SK-N-MC (cell line): Measurements from ENCODE around the gene ATP6V1C2.

ENCODE experiments used
- DNase-seq: peaks from one replicate; pipeline ENCODE4 v3.0.0-alpha.2; 2011; ENCODE audit warnings: low read depth, low spot score
- H3K27ac ChIP-seq: fragments of 200-600 bp; sonication (generic); 2 replicates; pipeline ENCODE4 v1.5.1; 2016; ENCODE audit warnings: mixed run types
- H3K36me3 ChIP-seq: fragments of 200-600 bp; sonication (generic); 2 replicates; pipeline ENCODE4 v1.6.1; 2017; ENCODE audit warnings: antibody characterized with exemption, low read length, mixed read lengths; ENCODE audit not compliant: insufficient read depth
- H3K4me3 ChIP-seq: fragments of 200-600 bp; sonication (generic); 2 replicates; pipeline ENCODE4 v1.5.1; 2016
- H3K9ac ChIP-seq: fragments of 200-600 bp; sonication (generic); 2 replicates; pipeline ENCODE4 v1.8.0; 2017; ENCODE audit warnings: mixed run types, mixed read lengths; ENCODE audit not compliant: insufficient read length
- H3K9me3 ChIP-seq: fragments of 200-600 bp; sonication (generic); 2 replicates; pipeline ENCODE4 v1.6.1; 2017; ENCODE audit warnings: low read depth, mild to moderate bottlenecking, antibody characterized with exemption, low read length, moderate library complexity, mixed read lengths
- EZH2 ChIP-seq: fragments of 200-600 bp; sonication (generic); IDR thresholded peaks from one replicate; pipeline ENCODE4 v1.6.1; 2017; ENCODE audit warnings: antibody characterized with exemption
- FOXP2 ChIP-seq: optimal IDR thresholded peaks from 2 replicates; pipeline ENCODE3; 2011; ENCODE audit warnings: mild to moderate bottlenecking, moderate library complexity; ENCODE audit not compliant: insufficient read depth; ENCODE audit errors: extremely low read length, control extremely low read depth
- POLR2AphosphoS5 ChIP-seq: IDR thresholded peaks from 2 replicates; pipeline ENCODE4 v1.6.1; 2012; ENCODE audit warnings: mild to moderate bottlenecking, low read depth, low read length, borderline replicate concordance

The ATP6V1C2 gene

GRCh38 chr2:10761591-10761990 is 40.2 kb downstream of the ATP6V1C2 start:
- no peak overlapping the region for H3K4me3 ChIP-seq
- H3K27ac ChIP-seq, result no peak overlapping the region
- DNase-seq, result no peak
- no peak for TF ChIP-seq POLR2AphosphoS5
- TF ChIP-seq FOXP2, result no peak
- TF ChIP-seq EZH2, result no peak
- no peaks in the 10 kb centered on the region for H3K9me3 ChIP-seq
- H3K9ac ChIP-seq, result no peak overlapping the region
- H3K36me3 ChIP-seq, result no peaks in the 10 kb centered on the region

- Histone ChIP-seq H3K27ac (no peak overlapping the region), H3K9me3 (no peaks in the 10 kb centered on the region), H3K4me3 (no peak overlapping the region), H3K36me3 (no peaks in the 10 kb centered on the region), H3K9ac (no peak overlapping the region)
- TF ChIP-seq EZH2 (no peak), POLR2AphosphoS5 (no peak), FOXP2 (no peak)
- no peak for DNase-seq
These were observed 41.4 kb downstream of the ATP6V1C2 start for GRCh38 chr2:10762651-10763460.

DNA sequence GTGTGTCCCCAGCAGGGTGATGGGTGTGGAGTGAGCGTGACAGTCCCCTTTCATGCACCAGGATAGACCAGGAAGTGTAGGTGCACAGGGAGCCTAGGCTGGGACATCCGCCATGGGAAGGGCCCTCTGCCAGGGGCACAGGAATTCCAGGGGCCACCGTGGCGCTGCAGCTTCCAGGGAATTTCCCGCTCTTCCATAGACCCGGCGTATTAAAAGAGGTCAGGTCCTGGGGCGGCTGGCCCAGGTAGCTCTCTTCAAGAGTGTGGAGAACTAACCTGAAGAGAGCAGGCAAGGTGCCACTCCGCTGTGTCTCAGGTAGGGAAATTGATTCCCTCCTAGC is 42.0 kb downstream of the ATP6V1C2 start:
- H3K27ac ChIP-seq, result no peak overlapping the region
- H3K4me3 ChIP-seq, result no peak overlapping the region
- DNase-seq, result no peak
- no peaks in the 10 kb centered on the region for H3K36me3 ChIP-seq
- H3K9me3 ChIP-seq, result no peaks in the 10 kb centered on the region
- TF ChIP-seq FOXP2 (no peak), EZH2 (no peak), POLR2AphosphoS5 (no peak)
- no peak overlapping the region for H3K9ac ChIP-seq

- Histone ChIP-seq H3K27ac (no peak overlapping the region), H3K9ac (no peak overlapping the region)
- TF ChIP-seq POLR2AphosphoS5 (no peak), EZH2 (no peak), FOXP2 (no peak)
These were observed 42.8 kb downstream of the ATP6V1C2 start for GRCh38 chr2:10764096-10764785.

DNA sequence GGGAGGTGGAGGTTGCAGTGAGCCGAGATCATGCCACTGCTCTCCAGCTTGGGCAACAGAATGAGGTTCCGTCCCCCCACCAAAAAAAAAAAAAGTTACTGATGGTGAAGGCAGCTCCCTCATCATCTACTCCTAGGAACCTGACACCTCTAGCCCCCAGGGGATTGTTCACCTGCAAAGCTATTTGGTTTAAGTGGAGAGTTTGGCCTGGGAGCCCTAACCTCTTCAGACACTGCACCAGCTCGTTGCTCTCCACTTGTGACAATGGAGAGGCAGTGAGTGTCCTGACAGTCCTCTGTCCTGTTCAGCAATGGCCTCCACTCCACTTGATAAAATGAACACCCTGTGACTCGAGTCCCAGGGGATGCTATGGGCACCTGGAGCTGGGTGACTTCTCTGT is 43.5 kb downstream of the ATP6V1C2 start:
- no peak overlapping the region for H3K9ac ChIP-seq
- no peaks in the 10 kb centered on the region for H3K9me3 ChIP-seq
- no peak overlapping the region for H3K27ac ChIP-seq
- no peaks in the 10 kb centered on the region for H3K36me3 ChIP-seq
- TF ChIP-seq EZH2, result no peak
- TF ChIP-seq POLR2AphosphoS5, result no peak
- no peak for TF ChIP-seq FOXP2
- no peak overlapping the region for H3K4me3 ChIP-seq
- DNase-seq, result no peak

More at GRCh38 chr2:10764096-10764785, 42.8 kb downstream of the ATP6V1C2 start:
- Histone ChIP-seq H3K36me3 (no peaks in the 10 kb centered on the region), H3K4me3 (no peak overlapping the region), H3K9me3 (no peaks in the 10 kb centered on the region)
- no peak for DNase-seq

DNA sequence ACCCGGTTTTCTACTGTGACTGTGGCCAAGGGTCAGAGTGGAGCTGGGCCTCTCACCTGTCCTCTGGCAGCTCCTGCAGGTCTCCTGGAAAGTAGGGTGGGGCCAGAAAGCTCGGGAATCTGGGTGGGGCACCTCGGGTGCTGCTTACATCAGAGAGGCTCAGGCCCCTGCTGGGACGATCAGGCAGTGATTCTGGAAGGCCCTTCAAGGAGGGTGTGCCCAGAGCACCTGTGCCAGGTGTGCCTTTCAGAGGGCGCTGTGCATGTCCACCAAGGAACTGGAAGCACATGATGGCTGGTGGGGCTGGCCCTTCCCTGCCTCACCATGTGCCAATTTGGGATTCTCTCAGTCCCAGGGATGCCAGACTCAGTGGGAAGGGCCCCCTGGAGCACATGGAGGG is 44.0 kb downstream of the ATP6V1C2 start:
- TF ChIP-seq POLR2AphosphoS5, result no peak
- TF ChIP-seq FOXP2, result no peak
- no peak for TF ChIP-seq EZH2
- Histone ChIP-seq H3K9me3 (no peaks in the 10 kb centered on the region), H3K9ac (no peak overlapping the region), H3K4me3 (no peak overlapping the region), H3K27ac (no peak overlapping the region), H3K36me3 (no peaks in the 10 kb centered on the region)
- DNase-seq, result no peak

DNA sequence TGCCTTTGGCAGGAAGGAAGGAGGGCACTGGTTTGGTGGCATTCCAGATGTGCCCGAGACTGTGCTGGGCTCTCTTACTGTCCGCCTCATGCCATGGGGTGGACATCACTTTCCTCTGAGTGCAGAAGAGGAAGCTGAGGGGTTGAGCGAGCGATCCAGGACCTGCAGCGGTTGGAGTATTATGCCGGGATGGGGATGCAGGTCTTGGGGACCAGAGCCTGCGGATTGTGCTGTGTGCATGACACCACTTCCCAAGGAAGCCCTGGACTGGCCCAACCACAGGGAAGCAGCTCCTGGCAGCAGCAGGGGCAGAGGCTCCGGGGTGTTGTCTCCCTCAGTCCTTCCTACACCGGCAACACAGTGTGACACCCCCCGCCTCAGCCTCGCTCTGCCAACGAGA is 44.5 kb downstream of the ATP6V1C2 start:
- DNase-seq, result no peak
- no peaks in the 10 kb centered on the region for H3K9me3 ChIP-seq
- H3K4me3 ChIP-seq, result no peak overlapping the region
- H3K36me3 ChIP-seq, result no peaks in the 10 kb centered on the region
- no peak overlapping the region for H3K9ac ChIP-seq
- TF ChIP-seq POLR2AphosphoS5 (no peak), FOXP2 (no peak), EZH2 (no peak)
- H3K27ac ChIP-seq, result no peak overlapping the region

DNA sequence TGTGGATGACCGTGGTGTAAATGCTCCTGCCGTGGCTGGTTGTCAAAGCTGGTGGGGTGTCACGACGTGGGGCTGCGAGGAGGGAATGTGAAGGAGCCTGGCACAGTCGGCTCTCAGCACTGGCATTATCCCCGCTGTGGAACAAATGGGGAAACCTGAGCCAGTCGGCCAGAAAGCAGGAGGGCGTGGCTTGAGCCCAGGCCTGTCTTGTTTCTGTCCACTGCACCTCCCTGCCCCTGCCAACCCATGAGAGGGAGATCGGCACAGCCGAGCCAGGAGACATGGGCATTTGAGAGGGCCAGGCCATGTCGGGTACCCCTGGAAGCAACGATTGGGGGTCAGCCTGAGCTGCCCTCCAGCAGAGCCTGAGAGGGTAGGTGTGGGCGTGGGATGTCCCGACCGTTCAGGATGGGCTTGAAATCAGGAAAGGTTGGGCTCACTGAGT is 46.7 kb downstream of the ATP6V1C2 start:
- Histone ChIP-seq H3K9ac (no peak overlapping the region), H3K36me3 (no peaks in the 10 kb centered on the region)

More for the DNA sequence above, 46.7 kb downstream of the ATP6V1C2 start:
- H3K27ac ChIP-seq, result no peak overlapping the region
- DNase-seq, result no peak
- H3K9me3 ChIP-seq, result no peaks in the 10 kb centered on the region
- TF ChIP-seq EZH2 (no peak), FOXP2 (no peak), POLR2AphosphoS5 (no peak)
- no peak overlapping the region for H3K4me3 ChIP-seq
